Neuronal stem cell (in vitro differentiated cells): ENCODE measurements around the gene OOEP.

Experiments used
- DNase-seq: peaks from one replicate; pipeline ENCODE4 v3.0.0-alpha.2; 2013; ENCODE audit warnings: low spot score
- H2AFZ ChIP-seq: one replicate; pipeline ENCODE4 v1.6.1; 2013; ENCODE audit warnings: mild to moderate bottlenecking, low read length, inconsistent platforms
- H2AK5ac ChIP-seq: 2 replicates; pipeline ENCODE4 v1.6.1; 2013; ENCODE audit warnings: low read depth, mild to moderate bottlenecking, inconsistent platforms, low read length, moderate library complexity, mixed read lengths
- H2BK120ac ChIP-seq: 2 replicates; pipeline ENCODE4 v1.6.1; 2013; ENCODE audit warnings: low read depth, mild to moderate bottlenecking, inconsistent platforms, low read length, moderate library complexity, mixed read lengths
- H2BK12ac ChIP-seq: one replicate; pipeline ENCODE4 v1.6.1; 2013; ENCODE audit warnings: low read length, inconsistent platforms
- H2BK15ac ChIP-seq: 2 replicates; pipeline ENCODE4 v1.6.1; 2013; ENCODE audit warnings: mild to moderate bottlenecking, low read length, inconsistent platforms, mixed read lengths
- H2BK5ac ChIP-seq: one replicate; pipeline ENCODE4 v1.6.1; 2013; ENCODE audit warnings: inconsistent platforms, mild to moderate bottlenecking, low read length, moderate library complexity
- H3K14ac ChIP-seq: one replicate; pipeline ENCODE4 v1.6.1; 2013; ENCODE audit warnings: low read length, inconsistent platforms
- H3K18ac ChIP-seq: 2 replicates; pipeline ENCODE4 v1.6.1; 2013; ENCODE audit warnings: low read length, inconsistent platforms
- H3K23ac ChIP-seq: 2 replicates; pipeline ENCODE4 v1.6.1; 2013; ENCODE audit warnings: low read depth, mild to moderate bottlenecking, mixed read lengths, low read length, inconsistent platforms; ENCODE audit not compliant: poor library complexity
- H3K27ac ChIP-seq: replicated peaks from 3 replicates; pipeline ENCODE4 v1.5.1; 2013; ENCODE audit warnings: low read length, inconsistent platforms
- H3K27me3 ChIP-seq, 3 experiments: 2 replicates each; pipeline ENCODE4 v1.6.1; 2013; ENCODE audit warnings: low read length in 3 of 3, mild to moderate bottlenecking in 2 of 3, inconsistent platforms in 1 of 3, low read depth in 1 of 3, mixed read lengths in 1 of 3, moderate library complexity in 1 of 3; ENCODE audit not compliant: control insufficient read depth in 3 of 3, insufficient read depth in 3 of 3
- H3K36me3 ChIP-seq, 2 donors: replicated peaks in 1 of 2; 2 replicates each; pipeline ENCODE4 v1.6.1; 2013; ENCODE audit warnings: low read length in 2 of 2; ENCODE audit not compliant: control insufficient read depth in 2 of 2, insufficient read depth in 2 of 2
- H3K4ac ChIP-seq: 2 replicates; pipeline ENCODE4 v1.6.1; 2013; ENCODE audit warnings: inconsistent platforms, mild to moderate bottlenecking, low read length, moderate library complexity
- H3K4me1 ChIP-seq, 2 donors: 1 replicate in 1 of 2; 2 replicates in 1 of 2; pipeline ENCODE4 v1.6.1; 2013; ENCODE audit warnings: low read length in 2 of 2, low read depth in 1 of 2; ENCODE audit not compliant: control insufficient read depth in 2 of 2, insufficient read depth in 1 of 2
- H3K4me2 ChIP-seq: one replicate; pipeline ENCODE4 v1.6.1; 2013; ENCODE audit warnings: mild to moderate bottlenecking, low read length, inconsistent platforms; ENCODE audit not compliant: insufficient read depth, poor library complexity, severe bottlenecking
- H3K4me3 ChIP-seq, 2 donors: 2 replicates each; pipeline ENCODE4 v1.5.1; 2013; ENCODE audit warnings: low read length in 2 of 2, mild to moderate bottlenecking in 2 of 2, inconsistent platforms in 1 of 2, moderate library complexity in 1 of 2
- H3K79me1 ChIP-seq: one replicate; pipeline ENCODE4 v1.6.1; 2013; ENCODE audit warnings: low read depth, mild to moderate bottlenecking, inconsistent platforms, low read length, moderate library complexity
- H3K9ac ChIP-seq: one replicate; pipeline ENCODE4 v1.6.1; 2013; ENCODE audit warnings: mild to moderate bottlenecking, low read depth, low read length, inconsistent platforms; ENCODE audit not compliant: poor library complexity
- H3K9me3 ChIP-seq, 2 donors: replicated peaks in 1 of 2; 2 replicates each; pipeline versions ENCODE3 to v1.6.1; 2013; ENCODE audit warnings: low read length in 2 of 2, mild to moderate bottlenecking in 2 of 2, inconsistent platforms in 1 of 2, low read depth in 1 of 2, mixed read lengths in 1 of 2, moderate library complexity in 1 of 2; ENCODE audit not compliant: control insufficient read depth in 2 of 2, insufficient read depth in 1 of 2
- H4K8ac ChIP-seq: one replicate; pipeline ENCODE4 v1.6.1; 2013; ENCODE audit warnings: low read depth, mild to moderate bottlenecking, inconsistent platforms, low read length, moderate library complexity
- H4K91ac ChIP-seq: one replicate; pipeline ENCODE4 v1.6.1; 2013; ENCODE audit warnings: low read length, low read depth, mild to moderate bottlenecking, inconsistent platforms; ENCODE audit not compliant: poor library complexity
- WGBS, 2 donors: extraction: QIAGEN DNeasy Blood & Tissue Kit; methylation state at CpG; one replicate each; pipeline ENCODE4 v1.1.7; 2013; ENCODE audit warnings: missing lambda C conversion rate in 2 of 2, mixed read lengths in 1 of 2; ENCODE audit not compliant: insufficient read length in 2 of 2, insufficient replicate concordance in 1 of 2; ENCODE audit errors: extremely low coverage in 2 of 2; 5-methylcytosine and 5-hydroxymethylcytosine counted together

OOEP gene

GRCh38 chr6:73368675-73369074 is 1.0 kb downstream of the OOEP start:
- Histone ChIP-seq H3K9me3 (peaks cover 0 to 2% of the 10 kb centered on the region in 2 donors), H2BK15ac (no peak overlapping the region), H2AFZ (no peak overlapping the region), H3K9ac (no peak overlapping the region), H3K4ac (no peak overlapping the region), H4K8ac (no peak overlapping the region), H3K36me3 (no peaks in the 10 kb centered on the region), H3K4me2 (no peak overlapping the region), H3K23ac (no peak overlapping the region), H3K4me1 (no peaks in the 10 kb centered on the region), H2BK12ac (no peak overlapping the region), H3K79me1 (peaks cover 2% of the 10 kb centered on the region), H4K91ac (no peak overlapping the region), H2AK5ac (no peak overlapping the region), H3K27me3 (no peaks in the 10 kb centered on the region), H3K18ac (no peak overlapping the region), H2BK5ac (no peak overlapping the region), H3K27ac (no peak overlapping the region), H2BK120ac (no peak overlapping the region), H3K14ac (no peak overlapping the region), H3K4me3 (no peak overlapping the region)
- no CpG with 5 or more reads among the region's 4 CpGs for whole genome bisulfite sequencing, 2 donors
- no peak for DNase-seq

GRCh38 chr6:73367761-73368355 is 1.8 kb downstream of the OOEP start:
- no peak overlapping the region for H2AFZ ChIP-seq
- no peak overlapping the region for H3K4ac ChIP-seq
- H2BK5ac ChIP-seq = no peak overlapping the region
- H3K27ac ChIP-seq = no peak overlapping the region
- no CpG with 5 or more reads among the region's 16 CpGs for whole genome bisulfite sequencing, 2 donors
- H2BK12ac ChIP-seq = no peak overlapping the region
- H2BK15ac ChIP-seq = no peak overlapping the region
- H3K18ac ChIP-seq = peak overlapping the region; percentile 7
- no peak overlapping the region for H3K9ac ChIP-seq
- DNase-seq = no peak
- no peak overlapping the region for H4K8ac ChIP-seq
- H2BK120ac ChIP-seq = no peak overlapping the region
- no peak overlapping the region for H3K23ac ChIP-seq
- peaks cover 2% of the 10 kb centered on the region for H3K79me1 ChIP-seq
- H3K36me3 ChIP-seq = no peaks in the 10 kb centered on the region
- H4K91ac ChIP-seq = no peak overlapping the region
- peak overlapping the region; percentile 11 for H3K4me2 ChIP-seq
- H3K9me3 ChIP-seq = peaks cover 0 to 2% of the 10 kb centered on the region in 2 donors
- no peaks in the 10 kb centered on the region for H3K4me1 ChIP-seq
- H2AK5ac ChIP-seq = no peak overlapping the region
- H3K27me3 ChIP-seq = no peaks in the 10 kb centered on the region
- H3K14ac ChIP-seq = no peak overlapping the region
- H3K4me3 ChIP-seq = peak overlapping the region in 1 of 2 donors; percentile 55

DNA sequence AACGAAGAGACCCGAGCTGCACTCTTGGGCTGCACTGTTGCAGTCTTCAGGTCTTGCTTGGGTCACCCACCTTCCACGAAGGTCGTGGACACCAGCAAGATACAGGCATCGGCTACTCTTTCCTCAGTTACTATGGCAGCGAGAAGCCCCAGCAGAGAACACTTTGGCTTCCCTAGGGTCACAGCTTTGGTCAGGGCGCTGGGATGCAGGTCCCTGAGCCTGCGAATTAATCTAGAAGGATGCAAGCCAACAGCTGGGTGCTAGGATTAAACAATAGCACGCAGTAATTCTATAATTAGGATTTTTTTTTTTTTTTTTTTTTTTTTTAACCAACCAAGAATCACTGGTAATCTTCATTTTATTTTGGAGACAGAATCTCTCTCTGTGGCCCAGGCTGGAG is 5.1 kb downstream of the OOEP start:
- Histone ChIP-seq H3K4me1 (no peaks in the 10 kb centered on the region), H3K4me2 (no peak overlapping the region), H2AK5ac (no peak overlapping the region), H3K27ac (no peak overlapping the region), H2BK5ac (no peak overlapping the region), H4K91ac (no peak overlapping the region), H3K27me3 (no peaks in the 10 kb centered on the region), H3K4me3 (no peak overlapping the region), H3K9ac (no peak overlapping the region), H3K4ac (no peak overlapping the region), H3K23ac (no peak overlapping the region), H3K9me3 (no peaks in the 10 kb centered on the region), H2BK15ac (no peak overlapping the region), H2BK120ac (no peak overlapping the region), H2AFZ (no peak overlapping the region), H2BK12ac (no peak overlapping the region), H4K8ac (no peak overlapping the region), H3K14ac (no peak overlapping the region), H3K79me1 (no peaks in the 10 kb centered on the region), H3K18ac (no peak overlapping the region), H3K36me3 (no peaks in the 10 kb centered on the region)
- WGBS, 2 donors = no CpG with 5 or more reads among the region's 9 CpGs
- DNase-seq = no peak

GRCh38 chr6:73364121-73364520 is 5.6 kb downstream of the OOEP start:
- H3K4ac ChIP-seq = no peak overlapping the region
- no peak overlapping the region for H3K27ac ChIP-seq
- no peaks in the 10 kb centered on the region for H3K79me1 ChIP-seq
- no peak overlapping the region for H3K9ac ChIP-seq
- DNase-seq = no peak
- H2BK12ac ChIP-seq = no peak overlapping the region
- H3K18ac ChIP-seq = no peak overlapping the region
- no peaks in the 10 kb centered on the region for H3K36me3 ChIP-seq
- no peak overlapping the region for H3K4me2 ChIP-seq
- H2BK5ac ChIP-seq = no peak overlapping the region
- H2BK120ac ChIP-seq = no peak overlapping the region
- no peak overlapping the region for H3K23ac ChIP-seq
- H3K4me3 ChIP-seq = no peak overlapping the region
- no peak overlapping the region for H4K8ac ChIP-seq
- H3K4me1 ChIP-seq = no peaks in the 10 kb centered on the region
- no peak overlapping the region for H4K91ac ChIP-seq
- no CpG with 5 or more reads among the region's 14 CpGs for WGBS, 2 donors
- H3K27me3 ChIP-seq = no peaks in the 10 kb centered on the region
- no peak overlapping the region for H3K14ac ChIP-seq
- no peak overlapping the region for H2AK5ac ChIP-seq
- no peaks in the 10 kb centered on the region for H3K9me3 ChIP-seq
- no peak overlapping the region for H2AFZ ChIP-seq
- no peak overlapping the region for H2BK15ac ChIP-seq
